GM12878 (cell line): ENCODE measurements around the gene ZNF264. TPM values are rescaled to one million over a fixed set of nuclear protein-coding genes. Genes with fewer than 3 reads are reported as not detected.

Source experiments
- CBX3 ChIP-seq: fragments of 200-600 bp; sonication (generic); IDR thresholded peaks from 2 replicates; pipeline ENCODE4 v1.6.1; 2016; ENCODE audit warnings: low read depth, borderline replicate concordance
- CEBPZ ChIP-seq: fragments of 150-350 bp; IDR thresholded peaks from 2 replicates; pipeline ENCODE4 v1.6.1; 2016; ENCODE audit warnings: low read depth, low read length
- CREM ChIP-seq: IDR thresholded peaks from 2 replicates; pipeline ENCODE4 v1.6.1; 2014; ENCODE audit warnings: antibody characterized with exemption, low read depth
- NFXL1 ChIP-seq: fragments of 450-650 bp; IDR thresholded peaks from 2 replicates; pipeline ENCODE4 v1.6.1; 2017; ENCODE audit warnings: antibody characterized with exemption, mild to moderate bottlenecking, borderline replicate concordance
- POLR2AphosphoS2 ChIP-seq: IDR thresholded peaks from 2 replicates; pipeline ENCODE4 v1.6.1; 2011; ENCODE audit warnings: low read depth, mild to moderate bottlenecking, low read length, improper control_type of control experiment, moderate library complexity
- SIX5 ChIP-seq: IDR thresholded peaks from 2 replicates; pipeline ENCODE4 v1.6.1; 2011; ENCODE audit warnings: mild to moderate bottlenecking, low read depth, low read length, moderate library complexity; ENCODE audit not compliant: severe bottlenecking
- SKIL ChIP-seq: fragments of 450-650 bp; IDR thresholded peaks from 2 replicates; pipeline ENCODE4 v1.6.1; 2017; ENCODE audit warnings: mild to moderate bottlenecking, low read depth, inconsistent platforms; ENCODE audit not compliant: poor library complexity, severe bottlenecking
- ZBTB4 ChIP-seq: fragments of 450-650 bp; formaldehyde crosslinking; IDR thresholded peaks from 2 replicates; pipeline ENCODE4 v1.4.0; 2022; ENCODE audit warnings: mild to moderate bottlenecking, moderate library complexity
- polyA plus RNA-seq, 11 experiments: library from polyadenylated mRNA; depleted of rRNA in 4 of 11; unstranded in 6 of 11; stranded (reverse) in 5 of 11; fragments of >200 nt; fragmentation: Nextera tagmentation in 4 of 11; fragmentation: Illumina TruSeq in 1 of 11; extraction: Ambion mirVana in 4 of 11; extraction: Trizol in 1 of 11; gene quantifications; 1 replicate in 1 of 11; 2 replicates in 10 of 11; pipeline versions ENCODE4 v1.2.1 to v1.2.3, GENCODE V29; 2011 to 2016; ENCODE audit warnings: inconsistent platforms in 2 of 11, missing spikeins in 2 of 11, low read depth in 1 of 11
- total RNA-seq, 4 experiments: library from RNA; depleted of rRNA in 3 of 4; stranded (reverse); fragments of >200 nt in 3 of 4; fragmentation: Illumina TruSeq in 1 of 4; extraction: Trizol in 1 of 4; gene quantifications; 2 replicates each; pipeline versions ENCODE4 v1.2.1 to v1.2.3, GENCODE V29; 2013 to 2021

Gene ZNF264
- total and polyA plus RNA-seq, 10 of the 15 experiments (the other 5 are each of a cell fraction or from before 2014, with no cell fraction given) = 0.76 to 22.9 (median 9.4) TPM

- no peak for TF ChIP-seq CEBPZ
- no peak for TF ChIP-seq ZBTB4 (CRISPR knock-in tag)
- no peak for TF ChIP-seq CREM
- no peak for TF ChIP-seq SKIL
- no peak for TF ChIP-seq NFXL1
- TF ChIP-seq CBX3 = no peak
- no peak for TF ChIP-seq POLR2AphosphoS2
- TF ChIP-seq SIX5 = no peak
These were observed 51.5 kb downstream of the ZNF264 start (continued) for GRCh38 chr19:57242821-57243220.
